Posterior cingulate gyrus (tissue), 11 donors: ENCODE measurements around the gene TBC1D22A.

Source experiments
- DNase-seq, 10 donors: peaks; one replicate each; pipeline versions ENCODE4 v3.0.0 to v3.0.0-alpha.2; 2020 to 2021; ENCODE audit warnings: mixed read lengths in 3 of 10
- intact Hi-C: fragments of 100-400 bp; cut with DNase I; formaldehyde crosslinking; loops from one replicate; pipeline ENCODE4 v1.15.1; 2023

The TBC1D22A gene

GRCh38 chr22:46935506-46936377, 173.3 kb downstream of the TBC1D22A start:
- peak in 1 of 10 donors; percentile 26 for DNase-seq
- intact Hi-C loops = no loop called here

GRCh38 chr22:46936378-46936903, 174.0 kb downstream of the TBC1D22A start:
- DNase-seq = peak in 1 of 10 donors; percentile 87
- intact Hi-C loops = no loop called here

- no peak for DNase-seq
- intact Hi-C loops = no loop called here
Measured at GRCh38 chr22:46937185-46937584, 174.7 kb downstream of the TBC1D22A start.

GRCh38 chr22:46937939-46938338, 175.5 kb downstream of the TBC1D22A start:
- no peak for DNase-seq
- intact Hi-C loops = no loop called here

GRCh38 chr22:46941968-46942798, 179.7 kb downstream of the TBC1D22A start:
- peak in 1 of 10 donors; percentile 61 for DNase-seq
- intact Hi-C loops = no loop called here

- DNase-seq = no peak
- intact Hi-C loops = no loop called here
Measured at GRCh38 chr22:46942799-46943785, 180.6 kb downstream of the TBC1D22A start.

GRCh38 chr22:46945481-46945880, 183.0 kb downstream of the TBC1D22A start:
- no peak for DNase-seq
- intact Hi-C loops = no loop called here

- DNase-seq = no peak
Measured at GRCh38 chr22:46946383-46946962, 184.0 kb downstream of the TBC1D22A start.

GRCh38 chr22:46947516-46948257, 185.2 kb downstream of the TBC1D22A start:
- no peak for DNase-seq
- intact Hi-C loops = no loop called here

More at GRCh38 chr22:46946383-46946962, 184.0 kb downstream of the TBC1D22A start:
- intact Hi-C loops = no loop called here

GRCh38 chr22:46948411-46949144, 186.1 kb downstream of the TBC1D22A start:
- intact Hi-C loops = no loop called here
- no peak for DNase-seq

- no peak for DNase-seq
- intact Hi-C loops = no loop called here
Measured at GRCh38 chr22:46951350-46951749, 188.9 kb downstream of the TBC1D22A start.

- DNase-seq = no peak
- intact Hi-C loops = no loop called here
Measured at GRCh38 chr22:46951973-46952372, 189.5 kb downstream of the TBC1D22A start.

- intact Hi-C loops = no loop called here
- no peak for DNase-seq
Measured at GRCh38 chr22:46953968-46954765, 191.7 kb downstream of the TBC1D22A start.

- no peak for DNase-seq
- intact Hi-C loops = no loop called here
Measured at GRCh38 chr22:46954781-46955180, 192.3 kb downstream of the TBC1D22A start.

GRCh38 chr22:46956498-46957215, 194.2 kb downstream of the TBC1D22A start:
- DNase-seq = no peak
- intact Hi-C loops = no loop called here

GRCh38 chr22:46957521-46957920, 195.1 kb downstream of the TBC1D22A start:
- intact Hi-C loops = no loop called here
- no peak for DNase-seq

- intact Hi-C loops = no loop called here
- DNase-seq = peak in 1 of 10 donors; percentile 73
Measured at GRCh38 chr22:46958191-46958590, 195.7 kb downstream of the TBC1D22A start.
